PFSK-1 (cell line): ENCODE data around the gene LPAR1.

Experiments
- POLR2AphosphoS5 ChIP-seq: IDR thresholded peaks from 2 replicates; pipeline ENCODE4 v1.6.1; 2012; ENCODE audit warnings: low read depth, mild to moderate bottlenecking, control low read depth, low read length, moderate library complexity
- TAF1 ChIP-seq: IDR thresholded peaks from 2 replicates; pipeline ENCODE4 v1.6.1; 2012; ENCODE audit warnings: low read length, control low read depth, borderline replicate concordance; ENCODE audit not compliant: insufficient read depth

DNA sequence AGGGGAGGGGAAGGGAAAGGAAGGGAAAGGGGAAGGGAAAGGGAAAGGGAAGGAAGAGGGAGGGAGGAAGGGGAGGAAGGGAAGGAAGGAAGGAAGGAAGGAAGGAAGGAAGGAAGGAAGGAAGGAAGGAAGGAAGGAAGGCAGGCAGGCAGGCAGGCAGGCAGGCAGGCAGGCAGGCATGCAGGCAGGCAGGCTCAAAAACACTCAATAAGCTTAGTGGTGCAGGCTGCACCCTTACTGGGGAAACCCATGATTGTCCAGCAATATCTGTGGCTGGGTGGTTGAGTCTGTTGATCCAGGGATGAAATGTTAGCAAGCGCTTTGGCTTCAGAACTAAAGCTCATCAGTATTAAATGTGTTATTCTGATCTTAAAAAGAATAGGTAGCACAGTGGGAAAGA, 145.6 kb downstream of the LPAR1 start:
- TF ChIP-seq POLR2AphosphoS5 (no peak), TAF1 (no peak)
